ENCODE data around the gene PBX1.

- TF ChIP-seq POLR2A (IDR thresholded peaks at IDR 0.05) (no peak), CTCF (IDR thresholded peaks at IDR 0.05) (no peak), EP300 (IDR thresholded peaks at IDR 0.05) (no peak)
These were observed 40.2 kb upstream of the PBX1 start for GRCh38 chr1:164518692-164519332.
